GM19025 (cell line): ENCODE data around the gene KATNB1.

Source experiments
- ATAC-seq: cut with Tn5 transposase; IDR thresholded peaks from one replicate; pipeline ENCODE4 v1.9.1; 2021; ENCODE audit warnings: mild to moderate bottlenecking, low read depth, moderate library complexity; ENCODE audit not compliant: unreplicated experiment

Gene KATNB1

DNA sequence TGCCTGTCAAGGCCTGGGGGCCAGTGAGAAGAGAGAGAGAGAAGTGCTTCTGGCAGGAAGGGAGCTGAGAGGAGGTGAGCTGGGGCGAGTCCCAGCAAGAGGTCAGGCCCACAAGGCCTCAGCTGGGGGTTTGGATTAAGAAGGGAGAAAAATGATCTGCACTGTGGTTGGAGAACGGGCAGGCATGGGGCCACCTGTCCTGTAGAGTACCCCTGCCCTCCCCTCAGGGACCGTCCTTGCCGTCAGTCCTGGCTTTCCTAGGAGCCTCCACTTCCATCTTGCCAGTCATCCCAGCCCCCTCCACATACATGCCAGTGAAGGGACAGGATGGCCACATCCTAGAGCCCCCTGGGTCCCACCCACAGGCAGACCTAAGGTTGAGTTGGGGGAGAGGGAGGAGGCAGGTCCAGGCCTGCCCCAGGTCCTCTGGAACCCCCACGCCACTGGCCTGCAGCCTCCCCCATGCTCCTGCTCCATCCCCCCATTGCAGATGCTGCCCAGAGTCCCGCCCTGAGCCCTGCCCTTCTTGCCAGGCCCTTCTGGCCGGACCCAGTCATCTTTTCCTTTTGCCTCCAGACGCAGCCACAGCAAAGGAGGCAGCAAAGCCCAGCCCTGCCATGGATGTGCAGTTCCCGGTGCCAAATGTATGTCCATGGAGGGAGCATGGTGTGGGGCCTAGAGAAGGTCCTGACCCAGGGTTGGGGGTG is 18.9 kb downstream of the KATNB1 start:
- ATAC-seq: no peak

DNA sequence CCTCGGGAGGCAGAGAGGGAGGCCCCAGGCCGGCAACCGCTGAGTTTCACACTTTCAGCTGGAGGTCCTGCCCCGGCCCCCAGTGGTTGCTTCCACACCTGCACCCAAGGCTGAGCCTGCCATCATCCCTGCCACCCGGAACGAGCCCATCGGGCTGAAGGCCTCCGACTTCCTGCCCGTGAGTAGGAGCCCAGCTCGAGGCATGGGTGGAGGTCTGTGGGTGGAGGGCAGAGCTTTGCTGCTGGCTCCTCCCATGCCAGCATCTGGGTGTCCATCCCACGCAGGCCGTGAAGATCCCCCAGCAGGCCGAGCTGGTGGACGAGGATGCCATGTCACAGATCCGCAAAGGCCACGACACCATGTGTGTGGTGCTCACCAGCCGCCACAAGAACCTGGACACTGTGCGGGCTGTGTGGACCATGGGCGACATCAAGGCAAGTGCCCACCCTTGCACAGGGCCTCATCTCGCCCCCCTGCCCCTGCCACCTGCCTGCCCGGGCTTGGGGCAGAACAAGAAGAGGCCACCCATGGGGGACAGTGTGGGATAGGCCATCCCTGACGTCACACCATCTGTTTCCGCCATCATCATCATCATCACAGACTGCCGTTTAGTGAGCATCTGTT is 19.6 kb downstream of the KATNB1 start:
- ATAC-seq: no peak

DNA sequence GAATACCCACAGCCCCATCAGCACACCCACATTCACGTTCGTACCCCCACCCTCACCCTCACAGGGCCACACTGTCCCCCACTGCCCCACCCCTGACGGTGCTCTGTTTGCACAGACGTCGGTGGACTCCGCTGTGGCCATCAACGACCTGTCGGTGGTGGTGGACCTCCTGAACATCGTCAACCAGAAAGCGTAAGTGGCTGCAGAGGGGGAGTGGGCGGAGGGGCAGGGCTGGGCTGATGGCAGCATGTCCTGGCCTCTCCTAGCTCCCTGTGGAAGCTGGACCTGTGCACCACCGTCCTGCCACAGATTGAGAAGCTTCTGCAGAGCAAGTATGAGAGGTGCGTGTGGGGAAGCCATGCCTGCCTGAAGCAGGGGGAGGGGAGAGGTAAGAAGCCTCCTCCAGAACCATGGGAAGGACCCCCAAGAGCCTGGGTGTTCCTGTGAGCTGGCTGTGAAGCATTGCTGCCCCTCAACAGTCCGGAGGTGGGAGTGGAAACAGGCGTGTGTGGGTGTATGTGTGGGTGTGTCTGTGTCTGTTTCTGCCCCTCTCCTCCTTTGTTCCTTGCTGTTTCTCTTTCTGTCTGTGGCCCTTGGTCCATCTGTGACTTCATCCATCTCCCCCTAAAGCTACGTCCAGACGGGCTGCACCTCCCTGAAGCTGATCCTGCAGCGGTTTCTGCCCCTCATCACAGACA is 20.3 kb downstream of the KATNB1 start:
- ATAC-seq: no peak

DNA sequence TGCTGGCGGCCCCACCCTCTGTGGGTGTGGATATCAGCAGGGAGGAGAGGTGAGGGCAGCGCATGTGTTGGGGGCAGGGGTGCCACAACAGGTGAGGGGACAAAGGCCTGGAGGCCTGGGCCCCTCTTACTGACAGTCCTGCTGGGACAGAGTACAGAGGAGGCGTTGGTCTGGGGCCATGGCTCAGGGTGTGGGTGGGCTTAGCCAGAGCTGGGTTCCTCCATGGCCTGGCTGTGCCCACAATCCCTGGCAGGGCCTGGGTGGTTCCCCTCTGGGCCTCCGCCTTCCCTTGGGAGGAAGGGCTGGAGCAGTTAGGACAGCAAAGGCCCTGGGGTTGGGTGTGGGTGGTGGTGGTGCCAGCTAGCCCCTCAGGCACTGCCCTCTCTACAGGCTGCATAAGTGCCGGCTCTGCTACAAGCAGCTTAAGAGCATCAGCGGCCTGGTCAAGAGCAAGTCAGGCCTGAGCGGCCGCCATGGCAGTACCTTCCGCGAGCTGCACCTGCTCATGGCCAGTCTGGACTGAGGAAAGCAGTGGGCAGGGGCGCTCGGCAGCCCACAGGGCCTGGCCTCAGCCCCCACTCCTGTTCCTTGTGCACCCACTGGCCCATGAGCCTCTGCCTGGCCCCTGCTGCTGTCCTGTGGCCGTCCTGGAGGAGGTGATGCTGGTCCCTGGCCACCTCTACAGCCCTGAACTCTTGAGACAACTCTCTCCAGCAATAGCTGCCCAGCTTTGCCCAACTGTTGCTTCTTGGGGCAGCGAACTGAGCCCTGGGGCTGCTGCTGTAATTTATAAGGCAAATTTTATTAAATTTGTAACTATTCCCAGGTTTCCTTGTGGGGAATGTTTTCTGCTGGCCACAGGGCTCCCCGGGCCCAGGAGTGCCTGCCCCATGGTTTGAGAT is 21.1 kb downstream of the KATNB1 start:
- ATAC-seq: no peak

DNA sequence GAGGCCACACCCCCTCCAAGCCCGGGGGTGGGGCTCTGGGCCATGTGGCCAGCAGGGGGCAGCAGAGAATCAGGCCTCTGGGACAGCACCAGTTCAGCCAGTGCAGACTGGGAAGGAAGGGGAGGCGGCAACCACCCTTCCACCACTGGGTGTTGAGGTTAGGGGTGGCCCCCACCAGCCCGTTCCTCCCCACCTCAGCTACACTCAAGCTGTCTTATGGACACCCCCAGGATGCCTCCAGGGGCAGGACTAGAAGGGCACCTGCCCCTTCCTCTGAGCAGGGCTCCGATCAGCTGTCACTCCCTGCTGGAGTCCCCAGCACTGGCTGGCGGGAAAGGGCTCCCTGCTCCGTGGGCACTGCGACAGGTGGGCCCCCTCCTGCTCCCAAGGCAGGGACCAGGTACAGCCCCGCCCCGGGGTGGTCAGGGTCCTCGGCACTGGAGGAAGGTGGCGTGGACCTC is 21.8 kb downstream of the KATNB1 start:
- ATAC-seq: peak; percentile 89

DNA sequence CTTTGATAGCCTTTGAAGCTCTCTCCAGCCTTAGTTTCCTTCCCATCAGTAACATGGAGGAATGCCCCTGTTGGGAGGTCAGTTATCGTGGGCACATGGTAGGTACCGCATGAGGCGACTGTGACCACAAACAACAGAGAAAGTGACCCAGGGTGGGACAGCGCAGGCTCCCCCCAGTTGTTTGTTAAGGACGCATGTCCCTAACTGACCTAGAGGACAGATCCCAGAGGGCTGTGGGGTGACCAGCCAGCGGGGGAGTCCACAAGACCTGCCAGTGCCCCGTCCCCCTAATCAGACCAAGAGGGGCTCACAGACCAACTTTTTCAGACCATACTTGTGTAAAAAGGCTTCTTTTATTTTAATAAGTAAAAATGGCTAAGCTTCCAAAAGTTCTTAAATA is 22.3 kb downstream of the KATNB1 start:
- no peak for ATAC-seq

DNA sequence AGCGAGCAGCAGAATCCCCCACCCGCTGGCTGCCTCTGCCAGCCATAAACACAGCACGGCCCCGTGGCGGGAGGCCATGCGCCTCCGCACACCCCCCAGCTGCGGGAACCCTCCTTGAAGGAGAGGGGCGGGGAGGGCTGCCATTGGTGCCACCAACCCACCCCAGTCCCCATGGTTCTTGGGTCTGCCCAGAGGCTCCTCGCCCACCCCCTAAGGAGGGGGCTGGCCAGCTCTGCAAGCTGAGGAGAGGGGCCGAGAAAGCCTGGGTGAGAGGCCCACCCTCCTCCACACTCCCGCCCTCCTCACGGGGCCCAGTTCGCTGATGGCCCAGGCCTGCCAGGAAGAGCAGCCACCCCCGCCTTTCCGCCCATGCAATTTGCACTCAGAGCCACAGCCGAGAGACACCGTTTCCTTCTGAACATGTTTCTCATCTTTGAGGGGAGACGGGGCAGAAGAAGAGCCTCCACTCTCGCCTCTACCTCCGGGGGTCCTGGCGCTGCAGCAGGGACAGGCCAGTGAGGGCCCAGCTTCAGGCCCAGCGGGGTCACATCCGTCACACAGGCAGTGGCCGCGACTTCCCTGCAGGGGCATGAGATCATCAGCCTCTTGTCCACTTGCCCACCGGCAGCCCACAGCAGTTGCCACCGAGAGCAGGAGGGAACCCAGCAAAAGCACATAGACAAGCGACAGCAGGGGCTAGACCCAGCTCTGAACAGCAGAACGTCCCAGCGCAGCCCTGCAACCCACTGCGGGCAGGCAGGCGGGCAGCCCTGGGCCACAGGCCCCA is 23.0 kb downstream of the KATNB1 start:
- no peak for ATAC-seq

DNA sequence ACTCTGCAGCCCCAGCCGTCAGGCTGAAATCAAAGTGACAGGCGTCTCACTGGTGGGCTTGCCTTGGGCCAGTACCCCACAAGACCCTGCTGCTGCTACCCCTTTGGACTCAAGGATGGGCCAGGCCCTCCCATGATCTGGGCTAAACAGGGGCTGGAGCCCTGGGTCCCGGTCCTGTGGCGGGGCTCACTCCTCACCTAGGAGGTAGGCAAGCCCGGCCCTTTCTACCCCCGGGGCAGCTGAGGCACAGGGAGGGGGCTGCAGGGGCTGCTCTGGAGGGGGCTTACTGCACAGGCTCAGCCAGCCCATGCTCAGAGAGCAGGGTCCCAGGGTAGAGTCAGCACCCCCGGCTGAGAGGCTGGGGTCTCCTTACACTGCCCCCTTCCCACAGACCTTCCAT is 23.6 kb downstream of the KATNB1 start:
- ATAC-seq: no peak

DNA sequence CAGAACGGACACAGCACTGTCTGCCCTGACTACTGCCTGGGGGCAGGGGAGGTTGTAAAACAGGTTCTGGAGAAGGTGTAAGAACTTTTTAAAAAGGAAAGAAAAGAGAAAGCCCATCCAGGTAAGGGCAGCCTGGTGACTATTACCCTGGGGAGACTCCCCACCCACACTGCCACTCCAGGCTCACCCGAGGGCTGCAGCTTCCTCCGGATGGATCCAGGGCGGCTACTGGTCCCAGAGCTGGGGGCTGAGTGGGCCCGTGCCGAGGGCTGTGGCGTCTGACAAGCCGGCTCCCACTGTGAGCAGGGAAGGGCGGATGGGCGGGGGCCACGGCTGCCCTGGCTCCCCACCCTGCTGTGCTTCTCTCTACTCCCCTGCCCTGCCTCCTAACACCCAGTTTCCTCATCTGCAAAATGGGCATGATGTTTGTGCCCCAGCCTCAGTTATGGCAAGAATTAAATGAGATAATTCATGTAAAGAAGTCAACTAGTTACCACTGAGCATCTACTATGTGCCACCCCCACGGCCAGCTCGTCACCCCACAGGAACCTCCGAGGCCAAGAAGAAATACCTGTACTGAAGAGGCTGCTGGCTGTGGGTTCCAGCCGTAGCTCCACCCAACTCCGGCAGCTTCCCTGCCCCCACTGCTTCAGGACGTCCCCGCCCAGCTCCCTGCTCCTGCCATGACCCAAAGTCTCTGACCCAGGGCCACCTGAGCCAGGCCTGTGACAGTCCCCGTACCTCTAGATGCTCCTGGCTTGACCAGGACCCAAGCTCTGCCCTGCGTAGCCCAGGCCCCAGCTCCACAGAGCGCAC is 24.2 kb downstream of the KATNB1 start:
- no peak for ATAC-seq

DNA sequence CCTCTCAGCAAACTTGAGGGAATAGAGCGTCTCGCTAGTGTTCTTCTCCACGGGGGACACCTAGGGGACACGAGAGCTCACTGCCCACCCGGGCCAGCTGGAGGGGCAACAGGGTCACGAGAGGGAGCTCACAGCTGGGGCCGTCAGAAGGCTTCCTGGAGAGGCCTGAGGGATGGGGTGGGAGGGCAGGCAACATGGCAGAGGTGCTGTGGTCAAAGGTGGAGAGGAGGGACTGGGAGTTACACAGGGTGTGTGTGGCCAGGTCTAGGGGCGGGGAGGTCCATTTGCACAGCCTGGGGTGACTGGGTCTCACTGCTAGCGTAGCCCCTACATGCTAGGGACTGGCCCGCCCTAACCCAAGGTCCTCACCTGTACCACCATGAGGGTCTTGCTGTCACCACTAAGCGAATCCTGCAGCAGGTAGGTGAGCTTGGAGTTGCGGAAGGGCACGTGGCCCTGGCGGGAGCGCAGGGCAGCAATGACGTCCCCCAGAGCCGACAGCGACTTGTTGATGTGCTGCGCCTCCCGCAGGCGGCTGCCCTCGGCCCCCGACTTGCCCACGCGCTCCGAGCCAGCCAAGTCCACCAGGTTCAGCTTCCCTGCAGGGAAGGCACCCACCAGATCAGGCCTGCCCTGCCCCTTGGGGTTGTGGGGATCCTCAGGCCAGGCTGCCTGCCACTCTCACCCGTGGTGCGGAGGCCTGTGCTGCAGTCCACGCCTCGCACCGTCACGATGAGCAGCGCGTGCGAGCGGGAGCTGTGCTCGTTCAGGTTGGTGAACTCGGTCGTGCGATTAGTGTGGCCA is 25.0 kb downstream of the KATNB1 start:
- ATAC-seq: no peak

DNA sequence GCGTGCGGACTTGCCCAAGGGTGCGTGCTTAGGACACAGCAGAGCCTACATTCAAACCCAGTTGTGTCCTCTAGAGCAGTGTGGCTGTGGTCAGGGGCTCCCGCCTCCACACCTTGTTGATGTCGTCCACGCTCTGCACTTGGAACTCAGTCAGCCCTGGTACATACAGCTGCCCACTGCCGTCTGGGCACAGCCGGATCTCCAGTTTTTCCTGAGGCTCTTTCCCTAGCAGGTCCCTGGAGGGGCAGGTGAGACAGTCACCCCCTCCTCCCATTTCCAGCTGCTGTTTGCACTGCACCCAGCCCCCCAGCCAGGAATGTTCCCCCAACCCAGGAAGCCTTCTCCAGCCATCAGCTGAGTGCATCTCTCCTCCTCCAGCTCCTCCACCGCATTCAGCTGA is 25.7 kb downstream of the KATNB1 start:
- ATAC-seq: no peak

DNA sequence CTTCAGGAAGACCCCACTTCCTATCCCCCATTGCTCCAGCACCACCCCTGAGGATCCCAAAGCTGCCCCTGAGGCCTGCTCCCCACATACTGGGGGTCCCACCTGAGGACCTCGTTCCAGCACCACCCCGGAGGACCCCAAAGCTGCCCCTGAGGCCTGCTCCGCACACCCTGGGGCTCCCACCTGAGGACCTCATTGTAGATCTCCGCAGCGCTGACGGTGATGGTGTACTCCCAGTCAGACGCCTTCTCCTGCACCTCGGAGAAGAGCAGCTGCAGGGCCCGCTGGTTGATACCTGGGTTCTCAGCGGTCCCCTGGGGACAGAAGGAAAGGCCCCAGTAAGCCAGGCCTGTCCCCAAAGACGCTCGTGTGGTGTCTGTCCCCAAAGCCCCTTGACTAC is 26.4 kb downstream of the KATNB1 start:
- no peak for ATAC-seq

DNA sequence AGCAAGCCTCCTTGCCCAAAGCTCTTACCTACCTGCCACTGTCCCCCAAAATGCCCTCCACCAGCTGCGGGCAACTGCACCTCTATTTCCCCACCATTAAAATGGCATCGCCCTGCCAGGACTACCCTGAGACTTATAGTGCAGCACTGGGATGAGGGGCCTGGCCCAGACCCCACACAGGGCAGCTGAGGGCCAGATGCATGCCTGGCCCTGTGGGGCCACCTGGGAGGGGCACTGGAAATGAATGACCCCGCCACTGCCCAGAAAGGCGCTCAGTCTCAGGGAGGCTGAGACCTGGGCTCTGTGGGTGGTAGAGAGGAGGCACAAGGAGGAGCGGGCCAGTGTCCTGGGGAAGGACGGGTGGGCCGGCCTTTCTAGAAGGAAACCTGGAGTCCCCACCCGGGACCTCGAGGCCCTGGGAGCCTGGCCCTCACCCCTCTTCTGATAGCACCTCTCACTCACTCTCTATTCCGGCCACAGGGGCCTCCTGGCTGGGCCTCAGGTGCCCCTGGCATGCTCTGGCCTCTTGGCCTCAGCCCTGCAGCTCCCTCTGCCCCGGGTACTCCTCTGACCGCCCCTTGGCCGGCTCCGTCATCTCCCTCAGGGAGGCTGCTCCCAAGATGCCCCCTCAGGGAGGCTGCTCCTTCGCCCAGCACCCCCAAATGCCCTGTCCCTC is 26.9 kb downstream of the KATNB1 start:
- ATAC-seq: no peak

DNA sequence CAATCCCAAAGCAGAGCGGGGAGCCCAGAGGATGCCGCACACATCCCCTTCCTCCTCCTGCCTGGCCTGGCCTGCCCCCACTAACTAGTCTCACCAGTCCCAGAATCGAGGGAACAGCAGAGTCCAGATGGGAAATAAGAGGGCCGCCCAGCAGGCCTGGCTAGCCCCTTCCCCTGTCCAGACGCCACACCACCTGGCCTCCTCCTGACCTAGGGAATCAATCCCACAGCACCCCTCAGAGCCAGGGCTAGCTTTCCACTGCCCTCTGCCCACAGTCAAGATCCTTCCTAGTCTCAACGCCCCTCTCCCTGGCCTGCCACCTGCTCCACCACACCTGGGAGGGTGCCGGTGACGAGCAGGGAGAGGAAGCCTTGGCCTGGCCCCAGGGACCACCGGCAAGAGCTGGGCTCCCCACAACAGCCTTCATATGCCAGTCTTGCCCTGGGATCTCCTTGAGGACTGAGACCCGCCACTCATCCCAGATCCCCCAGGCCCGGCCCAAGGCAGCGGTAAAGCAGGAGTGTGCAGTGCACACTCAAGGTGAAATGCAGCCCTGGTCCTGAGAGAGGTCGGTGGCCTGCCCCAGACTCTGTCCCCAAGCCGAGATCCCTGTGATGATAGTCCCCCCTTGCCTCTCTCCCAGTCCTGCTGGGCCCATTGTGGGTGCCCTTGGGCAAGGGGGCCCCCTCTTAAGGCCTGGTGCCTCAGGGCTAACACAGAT is 27.9 kb downstream of the KATNB1 start:
- no peak for ATAC-seq

DNA sequence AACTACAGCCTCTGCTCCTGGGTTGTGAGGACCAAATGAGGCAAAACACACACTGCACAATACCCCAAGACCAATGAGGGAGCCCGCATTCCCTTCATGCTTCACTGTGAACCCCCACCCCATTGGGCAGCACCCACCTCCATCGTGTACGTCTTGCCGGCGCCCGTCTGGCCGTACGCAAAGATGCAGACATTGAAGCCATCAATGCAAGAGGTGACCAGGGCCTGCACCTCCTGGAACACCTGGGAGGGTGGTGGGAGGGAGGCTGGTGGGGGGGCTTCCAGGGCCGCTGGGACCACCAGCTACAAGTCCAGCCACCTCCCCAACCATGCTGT is 28.4 kb downstream of the KATNB1 start:
- no peak for ATAC-seq

DNA sequence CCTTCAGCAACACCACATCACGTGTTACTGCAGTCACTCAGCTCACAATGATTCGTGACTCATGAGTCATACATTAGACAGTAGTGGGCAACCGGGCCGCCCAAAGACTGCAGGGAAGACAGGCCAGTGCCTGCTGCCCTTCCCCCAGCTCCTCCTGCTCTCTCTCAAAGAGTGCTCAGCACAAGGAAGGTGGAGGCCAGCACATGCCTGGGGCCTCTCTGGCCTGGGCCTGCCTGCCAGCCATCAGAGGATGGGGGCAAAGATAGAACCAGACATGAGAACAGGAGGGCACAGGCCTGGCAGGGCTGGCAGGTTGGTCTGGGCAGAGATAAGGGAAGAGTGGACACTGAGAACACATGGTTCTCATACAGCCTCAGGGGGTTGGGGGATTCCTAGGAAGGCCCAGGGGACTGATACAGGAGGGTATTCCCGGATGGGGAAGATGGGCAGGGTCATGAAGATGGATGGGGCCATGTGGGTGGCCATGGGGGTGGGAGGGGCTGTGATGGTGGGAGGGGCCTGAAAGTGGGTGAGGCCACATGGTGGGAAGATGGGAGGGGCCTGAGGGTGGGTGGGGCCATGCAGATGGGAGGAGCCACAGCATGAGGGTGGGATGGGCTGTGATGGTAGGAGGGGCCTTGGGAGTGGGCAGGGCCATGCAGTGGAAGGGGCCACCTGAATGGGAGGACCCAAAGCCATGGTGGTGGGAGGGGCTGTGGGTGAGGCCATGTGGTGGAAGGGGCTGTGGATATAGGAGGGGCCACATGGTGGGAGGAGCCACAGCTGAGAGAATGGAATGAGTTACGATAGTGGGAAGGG is 29.0 kb downstream of the KATNB1 start:
- ATAC-seq: no peak
